ENCODE measurements around the gene DPEP2. TPM values are rescaled to one million over a fixed set of nuclear protein-coding genes. Genes with fewer than 3 reads are reported as not detected.

Gene DPEP2
- total and polyA plus RNA-seq, 2 of the 13 experiments (the other 11 are each of a cell fraction or from before 2014, with no cell fraction given), result 0.18 TPM; not detected in 1

GRCh38 chr16:67977469-67978227 lies 21.6 kb downstream of the DPEP2 start:
- no peak for FAIRE-seq
- Histone ChIP-seq H3K4me3 (replicated peaks in 1 of 3; ENCODE audit: insufficient read depth in 1 of 3, low read depth in 2 of 3, low read length in 3 of 3) (no peak overlapping the region), H3K9me3 (ENCODE audit: low read length) (no peaks in the 10 kb centered on the region), H2AFZ (ENCODE audit: low read length) (no peak overlapping the region), H4K20me1 (ENCODE audit: insufficient read depth, low read length) (no peaks in the 10 kb centered on the region), H3K4me1 (ENCODE audit: insufficient read depth, low read length) (peaks cover 46% of the 10 kb centered on the region), H3K4me2 (ENCODE audit: low read depth, low read length) (no peak overlapping the region), H3K27me3 (ENCODE audit: control insufficient read depth in 1 of 2, insufficient read depth in 2 of 2, low read length in 2 of 2) (peaks cover 5 to 40% of the 10 kb centered on the region in 2 experiments; a peak in 4 of 5 replicates), H3K79me2 (ENCODE audit: insufficient read depth, low read length) (no peaks in the 10 kb centered on the region), H3K27ac (ENCODE audit: extremely low read length, insufficient read depth, low read length) (no peak overlapping the region), H3K36me3 (replicated peaks in 1 of 2; ENCODE audit: control insufficient read depth in 1 of 2, insufficient read depth in 2 of 2, low read length in 2 of 2) (no peaks in the 10 kb centered on the region), H3K9ac (ENCODE audit: insufficient read depth, low read depth, low read length) (no peak overlapping the region)
- BruUV-seq (replicated peaks), result no TSS peak
- WGBS (ENCODE audit: low lambda C conversion rate), result 26% methylated on average over 7 of the region's 9 CpGs
- POLR2A ChIA-PET, result interaction anchor here (1.0 kb wide), 1 partner anchor 10 kb away, joined by 3 read pairs; no protein-coding TSS in a partner anchor
- in situ Hi-C loops (cut with HindIII; ENCODE audit: extremely low pct_ligation_motif_present, low pct_unique_long_range_greater_than_20kb) (no loop called here), intact Hi-C loops (cut with micrococcal nuclease; ENCODE audit: unreplicated experiment) (no loop called here)
- CTCF ChIA-PET (ENCODE audit: low intra/inter-chr PET ratio, low total read pairs), result no interaction called here
- no peak for DNase-seq (ENCODE audit: low spot score)
- TF ChIP-seq FLYWCH1 (CRISPR knock-in tag; IDR thresholded peaks at IDR 0.05) (no peak), GATAD2A (CRISPR knock-in tag; IDR thresholded peaks at IDR 0.05) (no peak), ZIK1 (CRISPR knock-in tag; IDR thresholded peaks at IDR 0.05; ENCODE audit: borderline replicate concordance, low read depth) (no peak), JUND (CRISPR knock-in tag; IDR thresholded peaks at IDR 0.05) (no peak), ZSCAN9 (CRISPR knock-in tag; IDR thresholded peaks at IDR 0.05; ENCODE audit: borderline replicate concordance) (no peak), POLR2AphosphoS2 (IDR thresholded peaks at IDR 0.05; ENCODE audit: low read depth, low read length) (no peak), JARID2 (CRISPR knock-in tag; IDR thresholded peaks at IDR 0.05; ENCODE audit: insufficient replicate concordance) (no peak), ATF7 (IDR thresholded peaks at IDR 0.05) (no peak), ATF7 (CRISPR knock-in tag; IDR thresholded peaks at IDR 0.05) (no peak), CC2D1A (CRISPR knock-in tag; IDR thresholded peaks at IDR 0.05) (no peak), BRF2 (CRISPR knock-in tag; IDR thresholded peaks at IDR 0.05) (no peak), NAIF1 (CRISPR knock-in tag; IDR thresholded peaks at IDR 0.05; ENCODE audit: borderline replicate concordance) (no peak), HNRNPLL (IDR thresholded peaks at IDR 0.05; ENCODE audit: low read depth, low read length, poor library complexity, severe bottlenecking) (no peak), HDAC6 (IDR thresholded peaks at IDR 0.05; ENCODE audit: low read depth, low read length) (no peak), NFE2L2 (IDR thresholded peaks at IDR 0.05; ENCODE audit: low read length) (no peak)
- TF ChIP-seq, protein P1, sequence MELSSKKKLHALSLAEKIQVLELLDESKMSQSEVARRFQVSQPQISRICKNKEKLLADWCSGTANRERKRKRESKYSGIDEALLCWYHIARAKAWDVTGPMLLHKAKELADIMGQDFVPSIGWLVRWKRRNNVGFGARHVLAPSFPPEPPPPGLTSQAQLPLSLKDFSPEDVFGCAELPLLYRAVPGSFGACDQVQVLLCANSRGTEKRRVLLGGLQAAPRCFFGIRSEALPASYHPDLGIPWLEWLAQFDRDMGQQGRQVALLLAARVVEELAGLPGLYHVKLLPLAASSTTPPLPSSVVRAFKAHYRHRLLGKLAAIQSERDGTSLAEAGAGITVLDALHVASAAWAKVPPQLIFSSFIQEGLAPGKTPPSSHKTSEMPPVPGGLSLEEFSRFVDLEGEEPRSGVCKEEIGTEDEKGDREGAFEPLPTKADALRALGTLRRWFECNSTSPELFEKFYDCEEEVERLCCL (CRISPR knock-in tag; IDR thresholded peaks at IDR 0.05; ENCODE audit: borderline replicate concordance), result no peak
- TF ChIP-seq, protein P2, sequence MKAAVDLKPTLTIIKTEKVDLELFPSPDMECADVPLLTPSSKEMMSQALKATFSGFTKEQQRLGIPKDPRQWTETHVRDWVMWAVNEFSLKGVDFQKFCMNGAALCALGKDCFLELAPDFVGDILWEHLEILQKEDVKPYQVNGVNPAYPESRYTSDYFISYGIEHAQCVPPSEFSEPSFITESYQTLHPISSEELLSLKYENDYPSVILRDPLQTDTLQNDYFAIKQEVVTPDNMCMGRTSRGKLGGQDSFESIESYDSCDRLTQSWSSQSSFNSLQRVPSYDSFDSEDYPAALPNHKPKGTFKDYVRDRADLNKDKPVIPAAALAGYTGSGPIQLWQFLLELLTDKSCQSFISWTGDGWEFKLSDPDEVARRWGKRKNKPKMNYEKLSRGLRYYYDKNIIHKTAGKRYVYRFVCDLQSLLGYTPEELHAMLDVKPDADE (CRISPR knock-in tag; IDR thresholded peaks at IDR 0.05), result no peak
- peak; percentile 66 for ATAC-seq

Measured in HepG2 (cell line).